MM.1S (cell line): ENCODE results near the gene LAMC3.

ENCODE experiments used
- EZH2 ChIP-seq: fragments of 300-600 bp; sonication (generic); optimal IDR thresholded peaks from 2 replicates; pipeline ENCODE3; 2017; ENCODE audit warnings: low read depth, mild to moderate bottlenecking, antibody characterized with exemption, low read length, mixed read lengths
- TF ChIP-seq, protein P1 (sequence below): fragments of 300-600 bp; sonication (generic); IDR thresholded peaks from 2 replicates; pipeline ENCODE4 v1.5.1; 2016; ENCODE audit warnings: antibody characterized with exemption, low read length, mixed read lengths

- TF ChIP-seq, protein P1, sequence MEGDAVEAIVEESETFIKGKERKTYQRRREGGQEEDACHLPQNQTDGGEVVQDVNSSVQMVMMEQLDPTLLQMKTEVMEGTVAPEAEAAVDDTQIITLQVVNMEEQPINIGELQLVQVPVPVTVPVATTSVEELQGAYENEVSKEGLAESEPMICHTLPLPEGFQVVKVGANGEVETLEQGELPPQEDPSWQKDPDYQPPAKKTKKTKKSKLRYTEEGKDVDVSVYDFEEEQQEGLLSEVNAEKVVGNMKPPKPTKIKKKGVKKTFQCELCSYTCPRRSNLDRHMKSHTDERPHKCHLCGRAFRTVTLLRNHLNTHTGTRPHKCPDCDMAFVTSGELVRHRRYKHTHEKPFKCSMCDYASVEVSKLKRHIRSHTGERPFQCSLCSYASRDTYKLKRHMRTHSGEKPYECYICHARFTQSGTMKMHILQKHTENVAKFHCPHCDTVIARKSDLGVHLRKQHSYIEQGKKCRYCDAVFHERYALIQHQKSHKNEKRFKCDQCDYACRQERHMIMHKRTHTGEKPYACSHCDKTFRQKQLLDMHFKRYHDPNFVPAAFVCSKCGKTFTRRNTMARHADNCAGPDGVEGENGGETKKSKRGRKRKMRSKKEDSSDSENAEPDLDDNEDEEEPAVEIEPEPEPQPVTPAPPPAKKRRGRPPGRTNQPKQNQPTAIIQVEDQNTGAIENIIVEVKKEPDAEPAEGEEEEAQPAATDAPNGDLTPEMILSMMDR: no peak
- TF ChIP-seq EZH2: no peak
Measured at GRCh38 chr9:131031005-131031641, 22.1 kb downstream of the LAMC3 start.
